ENCODE results near the gene MRPL49. TPM values are rescaled to one million over a fixed set of nuclear protein-coding genes. Genes with fewer than 3 reads are reported as not detected.
"Not testable (repeated sequence)": the region's sequence is repeated elsewhere in the genome, so short reads cannot be mapped to it uniquely, and the experiment has no call there.

MRPL49 gene
- total RNA-seq, 4 donors from 2014 or later, result 70.9 to 112 (median 91.6) TPM

- intact Hi-C loops (cut with DNase I), result no loop called here
- DNase-seq, result no peak
- H3K9me3 ChIP-seq, result no peaks in the 10 kb centered on the region
These were observed 25.4 kb downstream of the MRPL49 start for GRCh38 chr11:65147352-65148075.

GRCh38 chr11:65148657-65149056 is 26.5 kb downstream of the MRPL49 start:
- no peaks in the 10 kb centered on the region for H3K27me3 ChIP-seq
- TF ChIP-seq POLR2A (IDR thresholded peaks at IDR 0.05) (no peak), CTCF (IDR thresholded peaks at IDR 0.05) (no peak)
- WGBS, 2 donors, result 78 to 79% methylated on average over 5 of the region's 5 CpGs
- H3K4me1 ChIP-seq, result peaks cover 8 to 12% of the 10 kb centered on the region in 2 donors
- H3K27ac ChIP-seq, result no peak overlapping the region
- no peaks in the 10 kb centered on the region for H3K9me3 ChIP-seq
- intact Hi-C loops (cut with DNase I), result no loop called here
- DNase-seq, result peak in 1 of 2 donors; percentile 29
- H3K36me3 ChIP-seq, result no peaks in the 10 kb centered on the region
- no peak overlapping the region for H3K4me3 ChIP-seq (replicated peaks in 1 of 3)

More at GRCh38 chr11:65147352-65148075, 25.4 kb downstream of the MRPL49 start:
- TF ChIP-seq POLR2A (IDR thresholded peaks at IDR 0.05), result no peak
- no peak for TF ChIP-seq CTCF (IDR thresholded peaks at IDR 0.05)
- no peaks in the 10 kb centered on the region for H3K27me3 ChIP-seq
- WGBS, 2 donors, result 77 to 86% methylated on average over 2 of the region's 2 CpGs
- peaks cover 8 to 12% of the 10 kb centered on the region in 2 donors for H3K4me1 ChIP-seq
- no peak overlapping the region for H3K27ac ChIP-seq
- H3K4me3 ChIP-seq (replicated peaks in 1 of 3), result no peak overlapping the region
- no peaks in the 10 kb centered on the region for H3K36me3 ChIP-seq

DNA sequence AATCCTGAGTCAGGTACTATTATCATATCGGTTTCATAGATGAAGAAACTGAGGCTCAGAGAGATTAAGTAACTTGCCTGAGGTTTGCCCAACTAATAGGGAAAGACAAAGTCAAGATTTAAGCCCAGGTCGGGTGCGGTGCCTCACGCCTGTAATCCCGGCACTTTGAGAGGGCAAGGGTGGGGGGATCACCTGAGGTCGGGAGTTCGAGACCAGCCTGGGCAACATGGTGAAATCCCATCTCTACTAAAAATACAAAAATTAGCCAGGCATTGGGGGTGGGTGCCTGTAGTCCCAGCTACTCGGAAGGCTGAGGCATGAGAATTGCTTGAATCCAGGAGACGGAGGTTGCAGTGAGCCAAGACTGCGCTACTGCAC is 28.0 kb downstream of the MRPL49 start:
- 58 to 72% methylated on average over 10 of the region's 10 CpGs for WGBS, 2 donors
- DNase-seq; H3K36me3 ChIP-seq; intact Hi-C loops (cut with DNase I); H3K9me3 ChIP-seq; H3K4me3 ChIP-seq (replicated peaks in 1 of 3); H3K27me3 ChIP-seq: not testable (repeated sequence)
- H3K27ac ChIP-seq, result peak overlapping the region; percentile 61 to 82 (median 73)
- peaks cover 8 to 12% of the 10 kb centered on the region in 2 donors for H3K4me1 ChIP-seq

GRCh38 chr11:65150509-65151299 is 28.6 kb downstream of the MRPL49 start:
- peak; percentile 97 to 98 for DNase-seq
- intact Hi-C loops (cut with DNase I), result no loop called here
- Histone ChIP-seq H3K9me3 (no peaks in the 10 kb centered on the region), H3K4me1 (peaks cover 8 to 12% of the 10 kb centered on the region in 2 donors), H3K27ac (peak overlapping the region; percentile 61 to 82 (median 73)), H3K4me3 (replicated peaks in 1 of 3) (no peak overlapping the region), H3K27me3 (no peaks in the 10 kb centered on the region), H3K36me3 (no peaks in the 10 kb centered on the region)
- TF ChIP-seq CTCF (IDR thresholded peaks at IDR 0.05) (peak in 1 of 6 experiments; percentile 8), POLR2A (IDR thresholded peaks at IDR 0.05) (peak in 1 of 2 donors; percentile 40)
- 12 to 20% methylated on average over 11 to 12 of the region's 12 CpGs for WGBS, 2 donors

GRCh38 chr11:65151331-65151899 is 29.3 kb downstream of the MRPL49 start:
- Histone ChIP-seq H3K27ac (peak overlapping the region; percentile 36 to 82 (median 73)), H3K27me3 (no peaks in the 10 kb centered on the region), H3K9me3 (no peaks in the 10 kb centered on the region), H3K4me1 (peaks cover 8 to 12% of the 10 kb centered on the region in 2 donors), H3K36me3 (no peaks in the 10 kb centered on the region), H3K4me3 (replicated peaks in 1 of 3) (no peak overlapping the region)
- DNase-seq, result no peak
- 81 to 86% methylated on average over 3 of the region's 3 CpGs for WGBS, 2 donors
- intact Hi-C loops (cut with DNase I), result no loop called here
- TF ChIP-seq POLR2A (IDR thresholded peaks at IDR 0.05) (no peak), CTCF (IDR thresholded peaks at IDR 0.05) (no peak)
